Progenitor cell of endocrine pancreas (in vitro differentiated cells): Measurements from ENCODE around the gene SDHC. TPM values are rescaled to one million over a fixed set of nuclear protein-coding genes. Genes with fewer than 3 reads are reported as not detected.
"Not testable (repeated sequence)": the region's sequence is repeated elsewhere in the genome, so short reads cannot be mapped to it uniquely, and the experiment has no call there.

Experiments used
- DNase-seq: peaks from one replicate; pipeline ENCODE4 v3.0.0; 2021; ENCODE audit warnings: low spot score; ENCODE audit not compliant: unreplicated experiment
- H3K27ac Mint-ChIP-seq: 2 replicates; pipeline ENCODE4 v1.8.0; 2021; ENCODE audit warnings: mild to moderate bottlenecking, moderate library complexity, mixed read lengths
- H3K27me3 Mint-ChIP-seq: 2 replicates; pipeline ENCODE4 v1.8.0; 2021; ENCODE audit warnings: mixed read lengths
- H3K36me3 Mint-ChIP-seq: 2 replicates; pipeline ENCODE4 v1.8.0; 2022; ENCODE audit warnings: mixed read lengths; ENCODE audit not compliant: insufficient read depth
- H3K4me1 Mint-ChIP-seq: 2 replicates; pipeline ENCODE4 v1.8.0; 2021; ENCODE audit warnings: low read depth, mixed read lengths
- H3K4me3 Mint-ChIP-seq: 2 replicates; pipeline ENCODE4 v1.8.0; 2021; ENCODE audit warnings: low read depth, mild to moderate bottlenecking, moderate library complexity, mixed read lengths
- H3K9me3 Mint-ChIP-seq: 2 replicates; pipeline ENCODE4 v1.8.0; 2021; ENCODE audit warnings: low read depth, mixed read lengths
- CTCF ChIP-seq: fragments of 200-600 bp; sonication (generic); IDR thresholded peaks from one replicate; pipeline ENCODE4 v1.5.0; 2021; ENCODE audit warnings: antibody characterized with exemption, mild to moderate bottlenecking; ENCODE audit not compliant: unreplicated experiment
- total RNA-seq: library from RNA; stranded (reverse); gene quantifications from 2 replicates; pipeline ENCODE4 v1.2.1, GENCODE V29; 2021

Gene SDHC
- total RNA-seq, 1 donor from 2014 or later, result 167 TPM

DNA sequence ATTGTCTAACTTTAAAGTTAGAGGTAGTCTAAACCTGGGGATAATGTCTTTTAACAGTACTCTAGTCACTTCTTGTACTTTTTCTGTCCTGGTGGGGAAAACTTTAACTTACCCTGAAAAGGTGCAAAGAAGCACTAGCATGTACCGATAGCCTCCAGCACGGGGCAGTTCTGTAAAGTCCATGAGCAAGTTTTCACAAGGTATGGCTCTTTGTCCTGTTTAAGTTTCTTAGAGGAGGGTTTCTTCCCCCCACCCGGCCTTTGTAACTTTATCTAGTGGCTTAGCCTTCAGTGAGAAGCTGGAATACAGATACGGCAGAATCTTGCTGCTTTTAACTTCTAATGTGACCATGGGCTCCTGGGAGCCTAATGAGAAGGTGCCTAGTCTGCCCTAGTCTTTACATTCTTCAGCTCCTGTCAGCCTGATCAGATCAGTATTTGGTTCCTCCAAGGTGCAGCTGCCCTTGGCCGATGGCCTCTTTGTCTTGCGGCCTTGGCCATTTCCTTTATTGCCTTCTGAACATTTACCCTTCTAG is 93.3 kb downstream of the SDHC start:
- Mint-ChIP-seq H3K27ac (no peak overlapping the region), H3K4me1 (peaks cover 11% of the 10 kb centered on the region), H3K36me3 (no peaks in the 10 kb centered on the region), H3K9me3 (peaks cover 3% of the 10 kb centered on the region), H3K27me3 (peaks cover 26% of the 10 kb centered on the region), H3K4me3 (no peak overlapping the region)
- no peak for DNase-seq
- TF ChIP-seq CTCF, result no peak

- DNase-seq, result no peak
- Mint-ChIP-seq H3K9me3 (peaks cover 3% of the 10 kb centered on the region), H3K27ac (no peak overlapping the region), H3K4me3 (no peak overlapping the region), H3K36me3 (no peaks in the 10 kb centered on the region), H3K27me3 (peaks cover 25% of the 10 kb centered on the region), H3K4me1 (peaks cover 11% of the 10 kb centered on the region)
- TF ChIP-seq CTCF, result no peak
These were observed 94.4 kb downstream of the SDHC start for GRCh38 chr1:161408429-161409052.

DNA sequence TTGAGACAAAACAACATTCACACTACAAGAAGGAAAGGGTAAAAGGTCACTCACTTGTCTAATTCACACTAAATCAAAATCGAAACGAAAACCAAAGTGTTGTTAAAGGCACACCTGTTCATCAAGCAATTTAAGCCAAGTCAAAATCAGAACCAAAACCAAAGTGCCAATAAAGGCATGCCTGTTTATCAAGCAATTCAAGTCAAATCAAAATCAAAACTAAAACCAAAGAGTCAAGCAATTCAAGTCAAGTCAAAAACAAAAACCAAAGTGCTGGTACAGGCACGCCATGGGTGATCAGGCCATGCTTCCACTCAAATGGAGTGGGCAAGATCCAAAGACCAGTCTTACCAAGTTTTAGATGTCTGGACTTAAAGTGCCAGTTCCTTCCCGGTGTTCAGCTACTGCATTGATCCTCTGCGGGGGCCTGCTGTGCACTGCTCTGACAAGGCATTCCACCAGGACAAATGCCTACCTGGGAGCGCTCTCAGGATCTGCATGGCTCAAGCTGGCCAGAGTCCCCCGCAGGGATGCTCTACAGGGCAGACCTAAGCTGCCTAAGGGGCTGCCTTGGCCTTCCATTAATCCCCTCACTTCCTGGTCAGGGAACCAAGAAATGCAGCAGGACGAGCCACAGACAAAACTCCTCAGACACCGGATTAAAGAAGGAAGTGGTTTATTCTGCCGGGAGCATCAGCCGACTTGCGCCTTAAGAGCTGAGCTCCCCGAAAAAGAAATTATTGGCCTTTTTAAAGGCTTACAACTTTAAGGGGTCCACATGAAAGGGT is 95.9 kb downstream of the SDHC start:
- Mint-ChIP-seq H3K27me3 (peaks cover 18% of the 10 kb centered on the region), H3K4me1 (peaks cover 11% of the 10 kb centered on the region)
- DNase-seq, H3K9me3 Mint-ChIP-seq, H3K27ac Mint-ChIP-seq, H3K36me3 Mint-ChIP-seq, H3K4me3 Mint-ChIP-seq: not testable (repeated sequence)

- not testable (repeated sequence) for H3K27ac Mint-ChIP-seq, H3K4me3 Mint-ChIP-seq, H3K9me3 Mint-ChIP-seq, H3K36me3 Mint-ChIP-seq, DNase-seq
- peaks cover 18% of the 10 kb centered on the region for H3K27me3 Mint-ChIP-seq
- peaks cover 11% of the 10 kb centered on the region for H3K4me1 Mint-ChIP-seq
These were observed 96.4 kb downstream of the SDHC start for GRCh38 chr1:161410636-161410970.

Other genes starting within 250 kb of the SDHC start
- gene ARHGAP30, start 244.5 kb upstream of the SDHC start, total RNA-seq, result 0.20 TPM in 1 of 2 replicates, not detected in the other
- 1.9 and 2.4 TPM in 2 replicates for gene NECTIN4, start 224.8 kb upstream of the SDHC start, total RNA-seq
- 14.7 and 16.7 TPM in 2 replicates for gene KLHDC9, start 216.0 kb upstream of the SDHC start, total RNA-seq
- gene PFDN2, start 196.3 kb upstream of the SDHC start, total RNA-seq, result 54.8 and 57.9 TPM in 2 replicates
- 58.6 and 59.0 TPM in 2 replicates for gene NIT1, start 196.3 kb upstream of the SDHC start, total RNA-seq
- 46.9 and 49.3 TPM in 2 replicates for gene DEDD, start 181.7 kb upstream of the SDHC start, total RNA-seq
- gene UFC1, start 160.4 kb upstream of the SDHC start, total RNA-seq, result 139 and 150 TPM in 2 replicates
- gene USP21, start 154.9 kb upstream of the SDHC start, total RNA-seq, result 48.8 and 51.1 TPM in 2 replicates
- 50.9 and 56.5 TPM in 2 replicates for gene PPOX, start 148.0 kb upstream of the SDHC start, total RNA-seq
- 45.9 and 48.2 TPM in 2 replicates for gene B4GALT3, start 136.9 kb upstream of the SDHC start, total RNA-seq
- gene ADAMTS4, start 115.3 kb upstream of the SDHC start, total RNA-seq, result 0.22 and 0.24 TPM in 2 replicates
- gene NDUFS2, start 112.0 kb upstream of the SDHC start, total RNA-seq, result 98.2 and 103 TPM in 2 replicates
- gene FCER1G, start 99.1 kb upstream of the SDHC start, total RNA-seq, result 0.60 and 1.5 TPM in 2 replicates
- 51.3 and 74.2 TPM in 2 replicates for gene APOA2, start 90.8 kb upstream of the SDHC start, total RNA-seq
- gene TOMM40L, start 88.3 kb upstream of the SDHC start, total RNA-seq, result 15.2 and 16.3 TPM in 2 replicates
- not detected in 2 replicates for gene NR1I3, start 76.2 kb upstream of the SDHC start, total RNA-seq
- 0.86 and 1.1 TPM in 2 replicates for gene PCP4L1, start 55.6 kb upstream of the SDHC start, total RNA-seq
- 4.4 and 4.5 TPM in 2 replicates for gene MPZ, start 4.4 kb upstream of the SDHC start, total RNA-seq
- gene CFAP126, start 53.5 kb downstream of the SDHC start, total RNA-seq, result 0.65 and 1.4 TPM in 2 replicates
- gene FCGR2A, start 191.1 kb downstream of the SDHC start, total RNA-seq, result 0.40 TPM in 1 of 2 replicates, not detected in the other
- 0.16 TPM in 1 of 2 replicates, not detected in the other for gene HSPA6, start 210.2 kb downstream of the SDHC start, total RNA-seq
- not detected in 2 replicates for gene FCGR3A, start 235.4 kb downstream of the SDHC start, total RNA-seq